ENCODE measurements around the gene GINS3. TPM values are rescaled to one million over a fixed set of nuclear protein-coding genes. Genes with fewer than 3 reads are reported as not detected.
A peak's percentile ranks its signal among the peaks of the same experiment; 100 is the strongest.

GINS3 gene
- total RNA-seq, result 3.6 TPM

DNA sequence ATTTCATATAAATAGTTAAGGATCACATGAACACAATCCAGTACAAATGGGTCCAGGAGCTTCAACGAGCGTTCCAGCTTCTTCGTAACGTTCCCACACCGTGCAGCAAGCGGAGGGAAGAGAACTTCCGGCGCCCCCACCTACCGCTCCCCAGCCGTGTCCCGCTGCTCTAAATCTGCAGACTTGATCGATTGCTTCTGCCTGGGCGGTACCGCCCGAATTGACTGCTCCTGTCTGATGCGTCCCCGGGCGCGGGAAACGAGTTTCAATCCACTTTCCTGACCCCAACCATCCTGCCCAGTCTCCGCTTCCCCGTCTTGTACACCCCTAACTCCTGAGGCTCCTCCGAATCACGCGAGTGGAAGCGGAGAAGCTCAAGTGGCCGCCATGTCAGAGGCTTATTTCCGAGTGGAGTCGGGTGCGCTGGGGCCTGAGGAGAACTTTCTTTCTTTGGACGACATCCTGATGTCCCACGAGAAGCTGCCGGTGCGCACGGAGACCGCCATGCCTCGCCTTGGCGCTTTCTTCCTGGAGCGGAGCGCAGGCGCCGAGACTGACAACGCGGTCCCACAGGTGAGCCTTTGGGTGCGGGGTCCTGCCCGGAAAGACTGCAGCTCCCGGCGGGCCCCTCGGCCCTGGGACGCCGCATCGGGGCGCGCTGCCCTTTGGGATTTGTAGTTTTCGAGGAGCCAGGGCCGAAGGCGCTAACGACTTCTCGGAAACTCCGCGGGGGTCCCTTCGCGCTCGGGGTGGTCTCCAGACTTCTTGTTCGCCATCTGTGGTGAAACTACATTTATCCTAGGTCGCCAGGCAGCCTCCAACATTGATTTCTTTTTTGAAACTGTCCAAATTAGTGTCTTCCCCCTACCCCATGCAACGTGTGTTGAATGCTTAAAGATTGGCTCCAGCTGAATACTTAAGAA, at the start of gene GINS3:
TSS of gene GINS3 (plus strand) at position 257 of the 923 bp plus-strand sequence. CDS start at position 388, 131 bp downstream.
- DNase-seq, result peak; percentile 76

DNA sequence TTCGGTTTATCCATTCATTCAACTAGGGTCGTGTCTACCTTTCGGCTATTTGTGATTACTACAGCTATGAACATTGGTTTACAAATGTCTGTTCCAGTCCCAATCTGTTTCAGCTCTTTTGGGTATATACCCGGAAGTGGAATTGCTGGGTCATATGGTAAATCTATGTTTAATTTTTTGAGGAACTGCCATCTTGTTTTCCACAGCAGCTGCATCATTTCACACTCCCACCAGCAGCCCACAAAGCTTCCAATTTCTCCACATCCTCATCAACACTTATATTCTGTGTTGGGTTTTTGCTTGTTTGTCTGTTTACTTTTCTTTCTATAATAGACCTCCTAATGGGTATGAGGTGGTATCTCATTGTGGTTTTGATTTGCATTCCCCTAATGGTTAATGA, 48.7 kb upstream of the GINS3 start:
- no peak for DNase-seq

GRCh38 chr16:58345574-58346354, 46.5 kb upstream of the GINS3 start:
- DNase-seq, result no peak

DNA sequence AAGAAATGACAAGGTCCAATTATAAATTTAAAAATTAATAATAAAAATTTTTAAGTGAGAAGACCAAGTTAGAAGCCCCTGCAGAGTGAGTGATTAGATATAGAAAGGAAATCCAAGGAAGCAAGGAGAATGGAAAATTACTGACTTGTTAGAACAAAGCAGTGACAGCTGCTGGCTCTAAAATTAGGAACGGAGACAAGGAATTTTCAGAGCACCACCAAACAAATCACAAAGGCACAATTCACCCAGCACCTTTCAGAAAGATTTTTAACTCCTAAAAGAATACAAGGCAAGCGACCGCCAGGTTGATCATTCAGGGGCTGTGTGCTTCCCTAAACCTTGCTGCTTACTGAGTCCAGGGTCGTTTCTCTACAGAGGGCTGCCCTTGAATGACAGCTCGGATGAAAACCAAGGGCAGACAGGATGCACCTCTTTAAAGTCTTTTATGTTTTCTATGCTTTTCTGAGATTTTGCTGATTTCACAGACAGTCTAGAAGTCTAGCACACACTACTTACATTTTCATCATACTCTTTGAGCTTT, 45.4 kb upstream of the GINS3 start:
- no peak for DNase-seq

- DNase-seq, result no peak
Measured at GRCh38 chr16:58348986-58349385, 43.3 kb upstream of the GINS3 start.

DNA sequence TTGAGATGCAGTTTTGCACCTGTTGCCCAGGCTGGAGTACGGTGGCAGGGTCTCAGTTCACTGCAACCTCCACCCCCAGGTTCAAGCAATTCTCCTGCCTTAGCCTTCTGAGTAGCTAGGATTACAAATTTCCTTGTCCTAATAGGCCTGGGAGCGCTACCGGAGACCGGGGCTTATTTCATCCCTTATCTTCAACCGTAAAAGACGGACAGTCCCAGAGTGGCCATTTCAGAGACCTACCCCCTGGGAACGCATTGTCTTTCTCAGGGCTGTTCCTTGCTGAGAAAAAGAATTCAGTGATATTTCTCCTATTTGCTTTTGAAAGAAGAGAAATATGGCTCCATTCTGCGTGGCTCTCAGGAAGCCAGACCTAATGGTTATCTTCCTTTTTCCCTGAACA, 39.6 kb upstream of the GINS3 start:
- no peak for DNase-seq

GRCh38 chr16:58360041-58360634, 32.1 kb upstream of the GINS3 start:
- DNase-seq, result no peak

- no peak for DNase-seq
Measured at GRCh38 chr16:58361726-58362125, 30.5 kb upstream of the GINS3 start.

DNA sequence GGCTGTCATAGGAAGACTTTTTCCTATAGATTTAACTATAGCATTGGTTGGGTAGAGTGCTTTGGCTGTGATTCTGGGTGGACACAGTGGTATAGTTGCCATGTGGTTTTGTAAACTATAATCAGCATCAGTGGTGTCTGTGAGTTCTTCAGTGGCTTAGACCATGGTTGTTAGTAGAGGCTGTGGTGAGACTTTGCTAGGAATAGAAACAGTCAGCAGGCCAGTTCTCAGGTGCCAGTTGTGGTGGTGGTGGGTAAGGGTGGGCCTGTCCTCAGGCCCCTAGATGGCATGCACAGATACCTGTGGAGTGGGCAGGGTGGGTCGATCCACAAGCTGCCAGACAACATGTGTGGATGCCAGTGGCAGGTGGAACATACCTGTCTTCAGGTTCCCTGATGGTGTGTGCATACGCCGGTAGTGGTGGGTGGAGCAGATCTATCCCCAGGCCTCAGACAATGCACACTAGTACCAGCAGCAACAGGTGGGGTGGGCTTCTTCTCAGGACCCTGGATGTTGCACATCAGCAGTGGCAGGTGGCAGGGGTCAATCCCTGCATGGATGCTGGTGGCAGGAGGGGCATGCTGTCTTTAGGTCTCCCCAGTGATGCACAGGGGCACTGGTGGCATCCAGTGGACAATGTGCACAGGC, 28.4 kb upstream of the GINS3 start:
- no peak for DNase-seq

DNA sequence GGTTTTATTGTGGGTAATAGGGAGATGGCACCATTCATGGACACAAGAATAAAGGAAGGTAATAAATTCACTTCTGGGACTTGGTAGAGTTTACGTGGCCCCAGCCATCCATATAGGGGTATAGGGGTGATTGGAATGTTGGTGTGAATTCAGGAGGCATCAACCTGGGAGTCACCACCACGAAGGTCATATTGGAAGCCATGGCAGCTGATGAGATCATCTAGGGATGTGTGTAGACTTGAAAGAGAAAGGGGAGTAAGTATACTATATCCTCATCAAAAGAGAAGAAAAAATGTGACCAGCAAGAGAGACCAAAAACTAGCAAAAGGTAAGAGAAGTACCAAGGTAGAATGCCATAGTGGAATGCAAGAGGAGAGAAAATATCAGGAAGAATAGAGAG, 26.6 kb upstream of the GINS3 start:
- no peak for DNase-seq

DNA sequence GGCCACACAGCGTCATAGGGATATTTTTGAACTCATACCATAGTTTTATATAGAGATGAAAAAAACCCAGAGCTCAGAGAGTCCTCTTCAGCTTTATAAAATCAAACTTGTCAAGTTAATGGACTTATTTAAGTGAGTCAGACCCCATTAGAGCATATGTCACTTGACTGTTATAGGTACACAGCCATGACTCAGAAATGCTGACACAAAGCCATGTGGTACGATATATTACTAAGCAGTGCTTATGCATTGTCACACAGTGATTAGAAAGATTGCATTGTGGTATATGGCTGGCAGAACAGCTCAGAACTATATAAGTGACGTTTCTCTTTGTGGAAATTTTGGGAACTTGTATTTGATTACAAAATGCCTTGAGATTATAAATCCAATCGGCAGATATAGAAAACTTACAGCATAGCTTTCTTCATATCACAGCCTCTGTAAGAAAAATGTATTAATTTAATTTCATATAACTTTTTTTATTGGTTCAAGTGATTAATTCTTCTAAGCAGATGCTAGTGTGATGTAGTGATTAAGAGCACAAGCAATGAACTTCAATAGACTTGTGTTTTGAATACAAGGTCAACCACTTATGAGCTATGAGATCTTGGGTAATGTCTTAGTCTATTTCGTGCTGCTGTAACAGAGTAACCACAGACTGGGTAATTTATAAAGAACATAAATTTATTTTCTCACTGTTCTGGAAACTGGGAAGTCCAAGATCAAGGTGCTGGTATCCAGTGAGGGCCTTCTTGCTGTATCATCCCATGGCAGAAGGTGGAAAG, 25.8 kb upstream of the GINS3 start:
- no peak for DNase-seq

GRCh38 chr16:58367252-58367651, 25.0 kb upstream of the GINS3 start:
- DNase-seq, result no peak

GRCh38 chr16:58371841-58372240, 20.4 kb upstream of the GINS3 start:
- DNase-seq, result no peak

- no peak for DNase-seq
Measured at GRCh38 chr16:58375386-58375785, 16.9 kb upstream of the GINS3 start.

DNA sequence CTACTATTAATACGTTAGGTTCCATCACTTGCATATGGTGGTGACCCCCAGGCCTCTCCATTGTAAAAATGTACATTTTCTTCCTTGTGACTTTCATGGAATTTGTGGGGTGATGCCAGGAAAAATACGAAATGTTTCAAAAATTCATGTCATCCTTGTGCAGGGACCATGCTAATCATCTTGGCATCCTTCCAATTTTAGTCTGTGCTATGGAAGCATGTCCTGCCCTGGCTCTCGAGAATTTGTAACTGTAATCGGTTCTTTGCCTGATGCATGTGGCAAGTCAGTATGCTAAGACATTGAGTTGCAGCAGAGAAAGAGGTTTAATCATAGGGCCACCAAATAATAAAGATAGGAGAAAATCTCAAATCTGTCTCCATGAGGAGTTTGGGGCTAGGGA, 14.3 kb upstream of the GINS3 start:
- no peak for DNase-seq

- DNase-seq, result no peak
Measured at GRCh38 chr16:58378401-58378800, 13.9 kb upstream of the GINS3 start.

GRCh38 chr16:58379736-58380135, 12.5 kb upstream of the GINS3 start:
- no peak for DNase-seq

DNA sequence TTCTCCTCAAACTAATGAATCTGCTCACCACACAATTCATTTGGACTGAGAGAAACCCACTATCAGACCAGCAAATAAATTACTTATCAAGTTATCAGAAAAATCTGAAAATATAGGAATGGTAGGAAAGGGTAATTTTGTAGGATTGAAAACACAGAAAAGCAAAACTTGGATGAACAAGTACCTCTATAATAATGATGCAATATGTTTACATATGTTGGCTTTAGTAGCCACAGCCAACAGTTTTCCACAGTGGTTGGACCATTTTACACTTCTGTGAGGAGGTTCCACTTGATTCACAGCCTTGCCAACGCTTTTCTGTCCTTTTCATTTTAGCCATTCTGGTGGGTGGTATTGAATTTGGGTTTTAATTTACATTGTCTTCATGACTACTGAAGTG, 10.6 kb upstream of the GINS3 start:
- no peak for DNase-seq

- DNase-seq, result no peak
Measured at GRCh38 chr16:58384437-58385055, 7.7 kb upstream of the GINS3 start.

DNA sequence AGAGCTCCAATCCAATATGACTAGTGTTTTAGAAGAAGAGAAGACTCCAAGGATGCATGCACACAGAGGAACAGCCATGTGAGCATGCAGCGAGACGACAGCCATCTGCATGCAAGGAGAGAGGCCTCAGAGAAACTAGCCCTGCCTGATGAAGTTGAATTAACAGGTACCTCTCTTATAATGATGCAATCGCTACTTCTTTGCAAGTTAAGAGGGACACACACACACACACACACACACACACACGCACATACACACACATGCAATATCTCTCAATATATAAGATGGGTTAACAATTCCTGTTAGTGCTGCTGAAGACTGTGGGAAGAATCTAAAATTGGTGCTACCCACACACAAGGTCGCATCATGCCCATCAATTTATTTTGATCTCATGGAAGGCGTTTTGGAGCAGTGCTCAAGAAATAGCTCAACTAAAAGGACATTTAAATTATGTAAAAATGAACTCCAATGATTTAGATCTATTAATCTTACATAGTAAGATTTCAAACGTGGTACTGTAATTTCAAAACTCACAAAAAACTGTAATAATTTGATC, 7.0 kb upstream of the GINS3 start:
- DNase-seq, result no peak

DNA sequence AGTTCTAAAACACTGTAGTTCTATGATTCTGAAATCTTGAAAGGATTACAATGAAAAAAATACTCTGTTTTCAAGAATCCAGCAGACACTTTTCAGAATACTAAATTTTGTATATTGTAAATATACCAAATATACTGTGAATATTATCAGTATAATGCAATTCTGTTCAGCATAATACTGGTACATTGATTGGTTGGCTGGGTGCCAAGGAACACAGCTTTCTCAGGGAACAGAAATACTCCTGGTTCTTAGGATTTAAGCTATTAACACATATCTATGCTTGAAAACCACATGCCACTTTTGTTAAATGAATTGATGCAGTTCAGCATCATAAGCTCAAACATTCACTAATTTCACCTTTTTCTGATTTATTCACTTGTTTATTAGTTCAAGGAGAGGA, 2.5 kb upstream of the GINS3 start:
- DNase-seq, result no peak

Data from skin of body (tissue), 2 donors.